ENCODE data around the gene SLC38A4.
"Not testable (repeated sequence)": the region's sequence is repeated elsewhere in the genome, so short reads cannot be mapped to it uniquely, and the experiment has no call there.

SLC38A4 gene

DNA sequence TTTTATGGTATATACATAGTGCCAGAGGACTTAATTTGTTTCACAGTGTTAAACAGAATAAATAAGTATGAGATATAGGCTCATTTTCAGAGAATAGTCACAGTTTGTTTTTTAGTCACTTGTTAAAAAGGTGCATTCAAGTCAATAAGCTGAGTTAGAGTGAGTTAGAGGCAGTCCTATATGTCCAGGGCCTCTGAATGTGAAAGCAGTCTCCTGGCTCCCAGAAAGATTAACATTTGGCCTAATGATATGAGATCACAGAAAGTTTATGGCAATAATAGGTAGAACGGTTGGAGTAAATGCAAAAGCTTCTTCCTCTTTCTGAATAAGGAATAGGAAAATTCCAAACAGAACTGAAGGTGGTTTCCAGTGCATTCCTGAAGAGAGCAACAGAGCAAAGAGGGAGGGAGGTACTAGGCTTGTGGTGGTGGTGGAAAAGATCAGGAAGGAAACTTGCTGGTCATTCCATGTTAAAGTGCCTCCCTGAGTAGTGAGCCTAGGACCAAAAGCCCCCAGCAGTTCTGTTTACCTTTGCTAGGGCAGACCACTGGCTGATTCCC, 54.4 kb downstream of the SLC38A4 start:
- DNase-seq (ENCODE audit: insufficient read length, low spot score) = no peak
- no peak for FAIRE-seq
- TF ChIP-seq TAF1 (IDR thresholded peaks at IDR 0.05; ENCODE audit: low read depth, low read length) = no peak
- TF ChIP-seq POLR2AphosphoS5 (IDR thresholded peaks at IDR 0.05; ENCODE audit: low read depth, low read length) = no peak
- no peak for TF ChIP-seq PAX5 (IDR thresholded peaks at IDR 0.05; ENCODE audit: insufficient read depth, low read length, severe bottlenecking)
- TF ChIP-seq SPI1 (IDR thresholded peaks at IDR 0.05; ENCODE audit: low read depth, low read length) = no peak
- no peak for TF ChIP-seq POLR2A (IDR thresholded peaks at IDR 0.05; ENCODE audit: low read depth, low read length)
- TF ChIP-seq POU2F2 (IDR thresholded peaks at IDR 0.05; ENCODE audit: low read depth, low read length) = no peak

DNA sequence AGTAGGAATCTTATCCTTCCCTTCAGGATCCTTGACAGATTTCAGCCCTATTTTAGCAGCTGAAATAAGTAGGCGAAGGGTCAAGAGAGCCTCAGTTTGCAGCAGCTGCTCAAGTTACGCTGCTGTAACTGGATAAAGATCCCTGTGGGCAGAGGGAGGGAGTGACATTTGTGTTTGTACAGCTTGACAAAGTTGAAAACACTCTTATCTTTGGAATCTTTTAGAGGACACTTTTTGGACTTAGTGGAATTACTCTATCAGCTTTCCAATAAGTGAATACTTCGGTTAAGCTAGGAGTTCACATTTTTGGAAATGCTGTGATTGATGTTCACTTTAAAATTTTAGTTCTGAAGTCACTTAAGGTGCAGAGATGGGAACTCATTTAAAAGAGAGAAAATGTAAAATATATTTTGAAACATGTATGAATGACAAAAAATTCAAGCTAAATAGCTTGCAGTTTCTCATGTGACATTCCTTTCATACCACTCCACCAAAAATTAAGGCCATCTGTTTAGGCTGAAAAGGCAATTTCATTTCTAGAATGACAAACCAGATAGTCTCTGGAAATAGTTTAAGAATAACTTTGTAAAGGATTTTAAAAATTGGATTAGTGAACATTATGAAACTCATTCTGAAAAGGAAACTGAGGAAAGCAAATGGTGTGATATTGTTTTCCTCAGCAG, 55.2 kb downstream of the SLC38A4 start:
- TF ChIP-seq POLR2AphosphoS5 (IDR thresholded peaks at IDR 0.05; ENCODE audit: low read depth, low read length) = no peak
- no peak for TF ChIP-seq POU2F2 (IDR thresholded peaks at IDR 0.05; ENCODE audit: low read depth, low read length)
- no peak for TF ChIP-seq POLR2A (IDR thresholded peaks at IDR 0.05; ENCODE audit: low read depth, low read length)
- TF ChIP-seq TAF1 (IDR thresholded peaks at IDR 0.05; ENCODE audit: low read depth, low read length) = no peak
- TF ChIP-seq PAX5 (IDR thresholded peaks at IDR 0.05; ENCODE audit: insufficient read depth, low read length, severe bottlenecking) = no peak
- TF ChIP-seq SPI1 (IDR thresholded peaks at IDR 0.05; ENCODE audit: low read depth, low read length) = no peak
- DNase-seq (ENCODE audit: insufficient read length, low spot score) = no peak
- no peak for FAIRE-seq

DNA sequence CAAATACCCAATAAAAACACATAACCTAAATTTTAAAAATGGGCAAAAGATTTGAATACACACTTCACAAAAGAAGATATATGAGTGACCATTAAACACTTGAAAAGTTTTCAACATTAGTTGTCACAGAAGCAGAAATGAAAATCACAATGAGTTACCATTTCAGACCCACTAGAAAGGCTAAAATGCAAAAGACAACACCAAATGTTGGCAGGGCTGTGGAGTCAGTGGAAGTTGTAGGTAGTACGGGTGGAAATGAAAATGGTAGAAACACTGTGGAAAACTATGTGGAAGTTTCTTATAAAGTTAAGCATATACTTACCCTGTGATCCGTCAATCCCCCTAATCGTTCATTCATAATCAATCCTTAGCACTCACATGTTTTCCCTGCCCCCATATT, 61.8 kb downstream of the SLC38A4 start:
- DNase-seq (ENCODE audit: insufficient read length, low spot score) (no peak), FAIRE-seq (no peak)
- TF ChIP-seq PAX5 (IDR thresholded peaks at IDR 0.05; ENCODE audit: insufficient read depth, low read length, severe bottlenecking) (no peak), POU2F2 (IDR thresholded peaks at IDR 0.05; ENCODE audit: low read depth, low read length) (no peak), POLR2AphosphoS5 (IDR thresholded peaks at IDR 0.05; ENCODE audit: low read depth, low read length) (no peak), SPI1 (IDR thresholded peaks at IDR 0.05; ENCODE audit: low read depth, low read length) (no peak), TAF1 (IDR thresholded peaks at IDR 0.05; ENCODE audit: low read depth, low read length) (no peak), POLR2A (IDR thresholded peaks at IDR 0.05; ENCODE audit: low read depth, low read length) (no peak)

DNA sequence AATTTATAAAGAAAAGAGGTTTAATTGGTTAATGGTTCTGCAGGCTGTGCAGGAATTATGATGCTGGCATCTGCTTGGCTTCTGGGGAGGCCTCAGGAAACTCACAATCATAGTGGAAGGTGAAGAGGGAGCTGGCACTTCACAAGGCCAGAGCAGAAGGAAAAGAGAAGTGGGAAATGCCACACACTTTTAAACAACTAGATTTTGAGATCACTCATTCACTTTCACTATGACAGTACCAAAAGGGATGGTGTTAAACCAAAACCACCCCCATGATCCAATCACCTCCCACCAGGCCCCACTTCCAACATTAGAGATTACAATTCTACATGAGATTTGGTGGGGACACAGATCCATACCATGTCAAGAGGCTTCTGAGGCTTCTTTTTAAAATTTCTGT, 62.6 kb downstream of the SLC38A4 start:
- no peak for TF ChIP-seq TAF1 (IDR thresholded peaks at IDR 0.05; ENCODE audit: low read depth, low read length)
- TF ChIP-seq POU2F2 (IDR thresholded peaks at IDR 0.05; ENCODE audit: low read depth, low read length) = no peak
- TF ChIP-seq POLR2A (IDR thresholded peaks at IDR 0.05; ENCODE audit: low read depth, low read length) = no peak
- no peak for TF ChIP-seq POLR2AphosphoS5 (IDR thresholded peaks at IDR 0.05; ENCODE audit: low read depth, low read length)
- peak; percentile 81 for TF ChIP-seq SPI1 (IDR thresholded peaks at IDR 0.05; ENCODE audit: low read depth, low read length)
- no peak for TF ChIP-seq PAX5 (IDR thresholded peaks at IDR 0.05; ENCODE audit: insufficient read depth, low read length, severe bottlenecking)
- FAIRE-seq (no peak), DNase-seq (ENCODE audit: insufficient read length, low spot score) (no peak)

DNA sequence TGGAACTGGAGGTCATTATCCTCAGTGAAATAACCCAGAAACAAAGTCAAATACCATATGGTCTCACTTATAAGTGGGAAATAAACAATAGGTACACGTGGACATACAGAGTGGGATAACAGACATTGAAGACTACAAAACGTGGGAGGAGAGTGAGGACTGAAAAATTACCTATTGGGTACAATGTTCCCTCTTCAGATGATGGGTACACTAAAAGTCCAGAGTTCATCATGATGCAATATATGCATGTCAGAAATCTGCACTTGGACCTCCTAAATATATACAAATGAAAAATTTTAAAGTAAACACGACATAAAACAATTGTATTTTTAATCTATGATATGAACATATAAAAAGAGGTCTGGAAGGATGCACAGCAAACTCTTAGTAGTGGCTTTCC, 71.2 kb downstream of the SLC38A4 start:
- TF ChIP-seq POU2F2 (IDR thresholded peaks at IDR 0.05; ENCODE audit: low read depth, low read length) = no peak
- no peak for TF ChIP-seq POLR2AphosphoS5 (IDR thresholded peaks at IDR 0.05; ENCODE audit: low read depth, low read length)
- TF ChIP-seq PAX5 (IDR thresholded peaks at IDR 0.05; ENCODE audit: insufficient read depth, low read length, severe bottlenecking) = no peak
- TF ChIP-seq TAF1 (IDR thresholded peaks at IDR 0.05; ENCODE audit: low read depth, low read length) = no peak
- TF ChIP-seq POLR2A (IDR thresholded peaks at IDR 0.05; ENCODE audit: low read depth, low read length) = no peak
- no peak for TF ChIP-seq SPI1 (IDR thresholded peaks at IDR 0.05; ENCODE audit: low read depth, low read length)
- FAIRE-seq = no peak
- DNase-seq (ENCODE audit: insufficient read length, low spot score) = no peak

DNA sequence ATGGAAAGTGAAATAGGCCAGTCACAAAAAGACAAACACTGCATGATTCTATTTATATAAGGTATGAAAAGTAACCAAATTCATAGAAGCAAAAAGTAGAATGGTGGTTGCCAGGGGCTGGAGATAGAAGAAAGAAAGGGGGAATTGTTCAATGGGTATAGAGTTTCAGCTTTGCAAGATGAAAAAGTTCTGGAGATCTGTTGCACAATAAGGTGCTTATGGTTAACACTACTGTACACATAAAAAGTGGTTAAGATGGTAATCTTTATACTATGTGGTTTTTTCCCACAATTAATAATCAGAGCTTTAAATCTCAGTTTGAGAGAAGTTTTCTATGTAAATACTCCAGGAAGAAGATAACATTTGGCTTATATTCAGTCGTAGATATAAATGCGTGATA, 73.4 kb downstream of the SLC38A4 start:
- FAIRE-seq (no peak), DNase-seq (ENCODE audit: insufficient read length, low spot score) (no peak)
- TF ChIP-seq POLR2AphosphoS5 (IDR thresholded peaks at IDR 0.05; ENCODE audit: low read depth, low read length) (no peak), POU2F2 (IDR thresholded peaks at IDR 0.05; ENCODE audit: low read depth, low read length) (no peak), SPI1 (IDR thresholded peaks at IDR 0.05; ENCODE audit: low read depth, low read length) (no peak), POLR2A (IDR thresholded peaks at IDR 0.05; ENCODE audit: low read depth, low read length) (no peak), PAX5 (IDR thresholded peaks at IDR 0.05; ENCODE audit: insufficient read depth, low read length, severe bottlenecking) (no peak), TAF1 (IDR thresholded peaks at IDR 0.05; ENCODE audit: low read depth, low read length) (no peak)

DNA sequence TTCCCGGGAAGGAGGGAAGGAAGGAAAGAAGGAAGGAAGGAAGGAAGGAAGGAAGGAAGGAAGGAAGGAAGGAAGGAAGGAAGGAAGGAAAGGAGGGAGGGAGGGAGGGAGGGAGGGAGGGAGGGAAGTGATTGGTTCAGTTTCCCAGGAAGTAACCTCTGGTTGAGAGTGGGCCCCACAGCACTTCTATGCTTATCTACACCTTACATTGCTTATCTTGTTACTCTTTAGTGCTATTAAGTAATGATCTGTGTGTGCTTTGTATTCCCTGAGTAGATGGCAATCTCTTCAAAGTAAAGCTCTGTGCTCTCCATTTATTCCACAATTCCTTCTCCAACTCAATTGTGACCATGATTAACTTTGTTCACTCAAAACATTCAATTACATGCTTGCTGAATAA, 74.6 kb downstream of the SLC38A4 start:
- DNase-seq (ENCODE audit: insufficient read length, low spot score) (no peak), FAIRE-seq (no peak)
- no peak for TF ChIP-seq TAF1 (IDR thresholded peaks at IDR 0.05; ENCODE audit: low read depth, low read length)
- TF ChIP-seq POLR2AphosphoS5 (IDR thresholded peaks at IDR 0.05; ENCODE audit: low read depth, low read length) = no peak
- TF ChIP-seq SPI1 (IDR thresholded peaks at IDR 0.05; ENCODE audit: low read depth, low read length) = no peak
- no peak for TF ChIP-seq PAX5 (IDR thresholded peaks at IDR 0.05; ENCODE audit: insufficient read depth, low read length, severe bottlenecking)
- TF ChIP-seq POU2F2 (IDR thresholded peaks at IDR 0.05; ENCODE audit: low read depth, low read length) = no peak
- TF ChIP-seq POLR2A (IDR thresholded peaks at IDR 0.05; ENCODE audit: low read depth, low read length) = no peak

DNA sequence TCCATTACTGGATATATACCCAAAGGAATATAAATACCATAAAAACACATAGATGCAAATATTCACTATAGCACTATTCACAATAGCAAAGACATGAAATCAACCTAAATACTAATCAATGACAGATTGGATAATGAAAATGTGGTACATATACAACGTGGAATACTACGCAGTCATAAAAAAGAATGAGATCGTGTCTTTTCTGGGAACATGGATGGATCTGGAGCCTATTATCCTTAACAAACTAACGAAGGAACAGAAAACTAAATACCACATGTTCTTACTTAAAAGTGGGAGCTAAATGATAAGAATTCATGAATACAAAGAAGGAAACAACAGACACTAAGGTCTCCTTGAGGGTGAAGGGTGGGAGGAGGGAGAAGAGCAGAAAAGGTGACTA, 76.5 kb downstream of the SLC38A4 start:
- FAIRE-seq (no peak), DNase-seq (ENCODE audit: insufficient read length, low spot score) (no peak)
- TF ChIP-seq PAX5 (IDR thresholded peaks at IDR 0.05; ENCODE audit: insufficient read depth, low read length, severe bottlenecking) (no peak), POLR2AphosphoS5 (IDR thresholded peaks at IDR 0.05; ENCODE audit: low read depth, low read length) (no peak), SPI1 (IDR thresholded peaks at IDR 0.05; ENCODE audit: low read depth, low read length) (no peak)

DNA sequence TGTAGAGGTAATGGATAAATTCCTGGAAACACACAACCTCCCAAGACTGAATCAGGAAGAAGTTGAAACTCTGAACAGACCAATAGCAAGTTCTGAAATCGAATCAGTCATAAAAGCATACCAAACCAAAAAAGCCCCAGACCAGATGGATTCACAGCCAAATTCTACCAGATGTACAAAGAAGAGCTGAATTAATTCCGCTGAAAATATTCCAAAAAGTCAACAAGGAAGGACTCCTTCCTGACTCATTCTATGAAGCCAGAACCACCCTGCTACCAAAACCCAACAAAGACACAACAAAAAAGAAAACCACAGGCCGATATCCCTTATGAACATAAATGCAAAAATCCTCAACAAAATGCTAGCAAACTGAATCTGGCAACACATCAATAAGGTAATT, 81.5 kb downstream of the SLC38A4 start:
- TF ChIP-seq PAX5 (IDR thresholded peaks at IDR 0.05; ENCODE audit: insufficient read depth, low read length, severe bottlenecking) = no peak
- no peak for TF ChIP-seq POU2F2 (IDR thresholded peaks at IDR 0.05; ENCODE audit: low read depth, low read length)
- no peak for TF ChIP-seq TAF1 (IDR thresholded peaks at IDR 0.05; ENCODE audit: low read depth, low read length)
- no peak for TF ChIP-seq POLR2A (IDR thresholded peaks at IDR 0.05; ENCODE audit: low read depth, low read length)
- DNase-seq (ENCODE audit: insufficient read length, low spot score) = no peak
- no peak for FAIRE-seq

DNA sequence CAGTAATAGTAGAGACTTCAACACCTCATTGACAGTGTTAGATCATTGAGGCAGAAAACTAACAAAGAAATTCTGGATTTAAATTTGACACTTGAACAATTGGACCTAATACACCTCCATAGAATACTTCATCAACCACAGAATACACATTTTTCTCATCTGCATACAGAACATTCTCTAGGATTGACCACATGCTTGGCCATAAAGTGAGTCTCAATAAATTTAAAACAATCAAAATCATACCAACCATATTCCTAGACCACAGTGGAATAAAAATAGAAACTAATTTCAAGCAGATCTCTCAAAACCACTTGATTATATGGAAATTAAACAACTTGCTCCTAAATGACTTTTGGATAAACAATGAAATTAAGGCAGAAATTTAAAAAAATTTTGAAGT, 82.3 kb downstream of the SLC38A4 start:
- no peak for FAIRE-seq
- no peak for DNase-seq (ENCODE audit: insufficient read length, low spot score)
- TF ChIP-seq TAF1 (IDR thresholded peaks at IDR 0.05; ENCODE audit: low read depth, low read length) = no peak
- TF ChIP-seq POLR2AphosphoS5 (IDR thresholded peaks at IDR 0.05; ENCODE audit: low read depth, low read length) = no peak
- no peak for TF ChIP-seq SPI1 (IDR thresholded peaks at IDR 0.05; ENCODE audit: low read depth, low read length)
- TF ChIP-seq PAX5 (IDR thresholded peaks at IDR 0.05; ENCODE audit: insufficient read depth, low read length, severe bottlenecking) = no peak
- TF ChIP-seq POLR2A (IDR thresholded peaks at IDR 0.05; ENCODE audit: low read depth, low read length) = no peak
- no peak for TF ChIP-seq POU2F2 (IDR thresholded peaks at IDR 0.05; ENCODE audit: low read depth, low read length)

DNA sequence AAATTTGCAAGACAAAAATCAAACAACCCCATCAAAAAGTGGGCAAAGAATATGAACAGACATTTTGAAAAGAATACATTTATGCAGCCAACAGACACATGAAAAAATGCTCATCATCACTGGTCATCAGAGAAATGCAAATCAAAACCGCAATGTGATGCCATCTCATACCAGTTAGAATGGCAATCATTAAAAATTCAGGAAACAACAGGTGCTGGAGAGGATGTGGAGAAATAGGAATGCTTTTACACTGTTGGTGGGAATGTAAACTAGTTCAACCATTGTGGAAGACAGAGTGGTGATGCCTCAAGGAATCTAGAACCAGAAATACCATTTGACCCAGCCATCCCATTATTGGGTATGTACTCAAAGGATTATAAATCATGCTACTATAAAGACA, 83.5 kb downstream of the SLC38A4 start:
- not testable (repeated sequence) for DNase-seq (ENCODE audit: insufficient read length, low spot score)

More for the DNA sequence above, 83.5 kb downstream of the SLC38A4 start:
- not testable (repeated sequence) for FAIRE-seq
